ENCODE data around the gene MSN. TPM values are rescaled to one million over a fixed set of nuclear protein-coding genes. Genes with fewer than 3 reads are reported as not detected.
A peak's percentile ranks its signal among the peaks of the same experiment; 100 is the strongest.

Gene MSN
- total and polyA plus RNA-seq, 10 of the 15 experiments (the other 5 are each of a cell fraction or from before 2014, with no cell fraction given), result 93.8 to 432 (median 270) TPM

DNA sequence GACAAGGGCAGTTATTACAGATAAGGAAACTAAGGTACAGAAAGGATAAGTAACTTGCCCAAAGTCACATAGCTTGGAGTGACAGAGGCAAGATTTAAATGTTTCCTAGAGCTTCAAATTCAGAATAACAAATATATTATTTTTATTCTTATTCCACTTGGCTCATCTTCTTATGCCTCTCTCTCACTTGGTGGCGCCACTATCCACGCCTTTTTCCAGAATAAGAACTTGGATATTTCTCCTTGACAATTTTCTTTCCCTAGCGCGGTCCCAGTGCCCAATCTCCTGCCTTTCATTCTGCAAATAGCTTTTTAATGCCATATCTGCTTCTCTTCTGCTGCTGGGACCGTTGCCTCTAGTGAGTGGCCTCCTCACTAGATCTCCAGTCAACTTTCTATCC, 78.5 kb downstream of the MSN start:
- intact Hi-C loops (cut with micrococcal nuclease; ENCODE audit: unreplicated experiment), result loop anchor here (1.0 to 5.0 kb wide), 4 partner anchors 81 to 365 kb away; no protein-coding TSS in a partner anchor
- no peaks in the 10 kb centered on the region for H4K20me1 ChIP-seq (ENCODE audit: control insufficient read depth, insufficient read depth)
- ChIA-PET RAD21 (ENCODE audit: unreplicated experiment) (interaction anchor here (0.7 to 1.2 kb wide), 3 partner anchors 240 to 986 kb away, joined by 4 to 6 read pairs (median 4); no protein-coding TSS in a partner anchor), SMC1A (ENCODE audit: uncharacterized antibody, unreplicated experiment) (interaction anchor here (0.9 to 2.1 kb wide), 8 partner anchors 9 to 986 kb away, joined by 3 to 5 read pairs (median 4); no protein-coding TSS in a partner anchor), POLR2A (no interaction called here), CTCF (interaction anchor here (0.6 to 1.9 kb wide), 9 partner anchors 149 to 662 kb away, joined by 3 to 11 read pairs (median 3); no protein-coding TSS in a partner anchor)
- BruUV-seq (replicated peaks), result no TSS peak
- H3K9ac ChIP-seq (ENCODE audit: control insufficient read depth, insufficient read depth, low read length), result no peak overlapping the region
- no peaks in the 10 kb centered on the region for H3K79me2 ChIP-seq (ENCODE audit: control insufficient read depth, insufficient read depth, low read length)
- H2AFZ ChIP-seq (ENCODE audit: control insufficient read depth, low read depth, low read length), result no peak overlapping the region
- no peak for ATAC-seq
- no peaks in the 10 kb centered on the region; the same call in 1 of the 2 replicates for H3K4me1 ChIP-seq (ENCODE audit: control insufficient read depth, insufficient read depth, low read length)
- DNase-seq (ENCODE audit: low read depth, low spot score), result no peak
- peaks cover 0 to under 1% of the 10 kb centered on the region in 2 experiments; a peak in 1 of 4 replicates for H3K36me3 ChIP-seq (ENCODE audit: control insufficient read depth in 2 of 2, insufficient read depth in 2 of 2, low read length in 1 of 2)
- no peak overlapping the region for H3K4me3 ChIP-seq
- TF ChIP-seq CTCF (IDR thresholded peaks at IDR 0.05 in 2 of 3, conservative IDR thresholded peaks at IDR 0.05 in 1 of 3; ENCODE audit: control insufficient read depth in 2 of 3, extremely low read depth in 1 of 3, insufficient read depth in 1 of 3, low read depth in 3 of 3, low read length in 3 of 3) (peak in 1 of 3 experiments; percentile 29; a peak in 1 of 6 replicates), RBBP5 (conservative IDR thresholded peaks at IDR 0.05) (no peak), RAD21 (IDR thresholded peaks at IDR 0.05; ENCODE audit: insufficient read depth, low read depth, low read length) (peak; percentile 58), SMC3 (IDR thresholded peaks at IDR 0.05; ENCODE audit: borderline replicate concordance, low read length) (peak; percentile 25; the same call in 1 of the 2 replicates), LARP7 (IDR thresholded peaks at IDR 0.05) (no peak)
- no peaks in the 10 kb centered on the region for H3K27me3 ChIP-seq (replicated peaks in 1 of 2; ENCODE audit: control insufficient read depth in 2 of 2, insufficient read depth in 2 of 2, low read length in 1 of 2)
- no peak overlapping the region for H3K4me2 ChIP-seq (ENCODE audit: control insufficient read depth, insufficient read depth)
- H3K27ac ChIP-seq (ENCODE audit: control insufficient read depth, insufficient read depth), result no peak overlapping the region
- H3K9me3 ChIP-seq (replicated peaks; ENCODE audit: control insufficient read depth, insufficient read depth, low read length), result no peaks in the 10 kb centered on the region
- no peak for FAIRE-seq
- 67% methylated on average over 5 of the region's 5 CpGs for WGBS (ENCODE audit: insufficient coverage, insufficient replicate concordance, low lambda C conversion rate, missing lambda C conversion rate)
- in situ Hi-C loops (cut with MboI), result no loop called here

Data from GM12878 (cell line).